WTC11 (cell line): Measurements from ENCODE around the gene TNIK. TPM values are rescaled to one million over a fixed set of nuclear protein-coding genes. Genes with fewer than 3 reads are reported as not detected.

Source experiments
- ATAC-seq: fragments of 200-7000 bp; cut with Tn5 transposase; 2 replicates; pipeline ENCODE4 v1.10.0; 2021; ENCODE audit warnings: mild to moderate bottlenecking, moderate library complexity
- CTCF ChIA-PET: fragments of 300-600 bp; sonication (Branson Sonifier 250); formaldehyde crosslinking; loops from one replicate; lab custom pipeline; 2021; ENCODE audit warnings: antibody characterized with exemption; lab: Charles Lee
- POLR2A ChIA-PET: fragments of 350-600 bp; sonication (Branson Sonifier 250); formaldehyde crosslinking; loops from one replicate; lab custom pipeline; 2021; ENCODE audit warnings: antibody characterized with exemption; lab: Charles Lee
- DNase-seq: peaks from one replicate; pipeline ENCODE4 v3.0.0; 2021; ENCODE audit warnings: low spot score
- H3K27ac Mint-ChIP-seq: 2 replicates; pipeline ENCODE4 v1.8.0; 2021; ENCODE audit warnings: mixed read lengths
- H3K27me3 Mint-ChIP-seq: 2 replicates; pipeline ENCODE4 v1.8.0; 2021; ENCODE audit warnings: low read depth, mild to moderate bottlenecking, moderate library complexity, mixed read lengths
- H3K36me3 Mint-ChIP-seq: 2 replicates; pipeline ENCODE4 v1.8.0; 2021; ENCODE audit warnings: mixed read lengths
- H3K4me1 Mint-ChIP-seq: 2 replicates; pipeline ENCODE4 v1.8.0; 2022; ENCODE audit warnings: mixed read lengths
- H3K4me3 Mint-ChIP-seq: 2 replicates; pipeline ENCODE4 v1.8.0; 2021; ENCODE audit warnings: mild to moderate bottlenecking, moderate library complexity, mixed read lengths
- H3K9me3 Mint-ChIP-seq: 2 replicates; pipeline ENCODE4 v1.8.0; 2021; ENCODE audit warnings: mixed read lengths
- AFF4 ChIP-seq: sonication (generic); formaldehyde crosslinking; IDR thresholded peaks from 2 replicates; pipeline ENCODE4 v1.8.1; 2023; ENCODE audit warnings: mild to moderate bottlenecking, missing genetic modification reagents, borderline replicate concordance
- CREB1 ChIP-seq: sonication (generic); formaldehyde crosslinking; IDR thresholded peaks from 2 replicates; pipeline ENCODE4 v1.8.0; 2023; ENCODE audit warnings: mild to moderate bottlenecking, missing genetic modification reagents
- CREM ChIP-seq: sonication (generic); formaldehyde crosslinking; IDR thresholded peaks from 2 replicates; pipeline ENCODE4 v1.8.1; 2022; ENCODE audit warnings: mild to moderate bottlenecking, missing genetic modification reagents, moderate library complexity
- E2F1 ChIP-seq: sonication (generic); formaldehyde crosslinking; IDR thresholded peaks from 2 replicates; pipeline ENCODE4 v1.8.0; 2022; ENCODE audit warnings: mild to moderate bottlenecking, missing genetic modification reagents
- E2F5 ChIP-seq: sonication (generic); formaldehyde crosslinking; IDR thresholded peaks from 2 replicates; pipeline ENCODE4 v1.8.1; 2022; ENCODE audit warnings: mild to moderate bottlenecking, moderate library complexity, missing genetic modification reagents
- ELF4 ChIP-seq: sonication (generic); formaldehyde crosslinking; IDR thresholded peaks from 2 replicates; pipeline ENCODE4 v1.8.1; 2022; ENCODE audit warnings: low read depth, mild to moderate bottlenecking, moderate library complexity, missing genetic modification reagents
- EMX1 ChIP-seq: fragments of 250-450 bp; sonication (Bioruptor Pico); IDR thresholded peaks from 2 replicates; pipeline ENCODE4 v1.8.0; 2021; ENCODE audit warnings: mild to moderate bottlenecking
- ERG ChIP-seq: fragments of 250-450 bp; sonication (Bioruptor Pico); IDR thresholded peaks from 2 replicates; pipeline ENCODE4 v1.8.0; 2021; ENCODE audit warnings: mild to moderate bottlenecking
- ETV6 ChIP-seq: sonication (generic); formaldehyde crosslinking; IDR thresholded peaks from 2 replicates; pipeline ENCODE4 v1.8.1; 2022; ENCODE audit warnings: mild to moderate bottlenecking, missing genetic modification reagents
- FOXP1 ChIP-seq: sonication (generic); formaldehyde crosslinking; IDR thresholded peaks from 2 replicates; pipeline ENCODE4 v1.8.0; 2022; ENCODE audit warnings: missing genetic modification reagents, mild to moderate bottlenecking, moderate library complexity, borderline replicate concordance
- GRHL2 ChIP-seq: fragments of 250-450 bp; sonication (Bioruptor Pico); IDR thresholded peaks from 2 replicates; pipeline ENCODE4 v1.8.0; 2022; ENCODE audit warnings: mild to moderate bottlenecking, moderate library complexity; ENCODE audit not compliant: insufficient replicate concordance, severe bottlenecking
- GTF2I ChIP-seq: fragments of 250-450 bp; sonication (Bioruptor Pico); conservative IDR thresholded peaks from 2 replicates; pipeline ENCODE4 v1.4.0; 2021; ENCODE audit warnings: mild to moderate bottlenecking
- HMGXB4 ChIP-seq: sonication (generic); formaldehyde crosslinking; IDR thresholded peaks from 2 replicates; pipeline ENCODE4 v1.8.1; 2023; ENCODE audit warnings: mild to moderate bottlenecking, moderate library complexity, missing genetic modification reagents
- IRF1 ChIP-seq: sonication (generic); formaldehyde crosslinking; IDR thresholded peaks from 2 replicates; pipeline ENCODE4 v1.8.0; 2023; ENCODE audit warnings: missing genetic modification reagents
- IRF2 ChIP-seq: sonication (generic); formaldehyde crosslinking; IDR thresholded peaks from 2 replicates; pipeline ENCODE4 v1.8.0; 2022; ENCODE audit warnings: low read depth, missing genetic modification reagents, borderline replicate concordance
- JAZF1 ChIP-seq: fragments of 250-450 bp; sonication (Bioruptor Pico); IDR thresholded peaks from 2 replicates; pipeline ENCODE4 v1.9.0; 2021; ENCODE audit warnings: moderate library complexity, mild to moderate bottlenecking, inconsistent platforms
- JUN ChIP-seq: sonication (generic); formaldehyde crosslinking; IDR thresholded peaks from 2 replicates; pipeline ENCODE4 v1.8.0; 2023; ENCODE audit warnings: mild to moderate bottlenecking, missing genetic modification reagents
- NFYB ChIP-seq: sonication (generic); formaldehyde crosslinking; conservative IDR thresholded peaks from 2 replicates; pipeline ENCODE4 v1.8.0; 2022; ENCODE audit warnings: low read depth, missing genetic modification reagents
- NR2C2 ChIP-seq: sonication (generic); formaldehyde crosslinking; IDR thresholded peaks from 2 replicates; pipeline ENCODE4 v1.8.0; 2022; ENCODE audit warnings: mild to moderate bottlenecking, missing genetic modification reagents
- PRRX2 ChIP-seq: fragments of 250-450 bp; sonication (Bioruptor Pico); IDR thresholded peaks from 2 replicates; pipeline ENCODE4 v1.8.0; 2021; ENCODE audit warnings: mild to moderate bottlenecking
- TEAD1 ChIP-seq: sonication (generic); formaldehyde crosslinking; IDR thresholded peaks from 2 replicates; pipeline ENCODE4 v1.8.0; 2022; ENCODE audit warnings: mild to moderate bottlenecking, missing genetic modification reagents
- ZBTB43 ChIP-seq: sonication (generic); formaldehyde crosslinking; IDR thresholded peaks from 2 replicates; pipeline ENCODE4 v1.8.1; 2023; ENCODE audit warnings: mild to moderate bottlenecking, missing genetic modification reagents
- ZNF232 ChIP-seq: sonication (generic); formaldehyde crosslinking; IDR thresholded peaks from 2 replicates; pipeline ENCODE4 v1.8.0; 2022; ENCODE audit warnings: mild to moderate bottlenecking, missing genetic modification reagents
- total RNA-seq: library from RNA; stranded (reverse); gene quantifications from 3 replicates; pipeline ENCODE4 v1.2.3, GENCODE V29; 2021

TNIK gene
- total RNA-seq, 1 experiment from 2014 or later: 50.3 TPM

GRCh38 chr3:171352387-171352935, 107.7 kb downstream of the TNIK start (continued):
- TF ChIP-seq HMGXB4 (CRISPR knock-in tag) (no peak), ETV6 (CRISPR knock-in tag) (no peak), GRHL2 (CRISPR knock-in tag) (no peak), ZNF232 (CRISPR knock-in tag) (no peak), TEAD1 (CRISPR knock-in tag) (no peak), AFF4 (CRISPR knock-in tag) (no peak), PRRX2 (CRISPR knock-in tag) (no peak), NFYB (CRISPR knock-in tag) (no peak)

- no peaks in the 10 kb centered on the region for H3K36me3 Mint-ChIP-seq
- no peaks in the 10 kb centered on the region for H3K27me3 Mint-ChIP-seq
- DNase-seq: no peak
- ChIA-PET POLR2A (no interaction called here), CTCF (no interaction called here)
- ATAC-seq: no peak
- TF ChIP-seq E2F1 (CRISPR knock-in tag) (no peak), E2F5 (CRISPR knock-in tag) (no peak), EMX1 (CRISPR knock-in tag) (no peak), JUN (CRISPR knock-in tag) (no peak), GTF2I (CRISPR knock-in tag) (no peak), NR2C2 (CRISPR knock-in tag) (no peak), IRF1 (CRISPR knock-in tag) (no peak), IRF2 (no peak), FOXP1 (CRISPR knock-in tag) (no peak), ERG (CRISPR knock-in tag) (no peak), CREM (CRISPR knock-in tag) (no peak), CREB1 (CRISPR knock-in tag) (no peak), ZBTB43 (CRISPR knock-in tag) (no peak), ELF4 (no peak), JAZF1 (CRISPR knock-in tag) (no peak)
- H3K27ac Mint-ChIP-seq: no peak overlapping the region
- no peak overlapping the region for H3K4me3 Mint-ChIP-seq
- no peaks in the 10 kb centered on the region for H3K9me3 Mint-ChIP-seq
- peaks cover 74% of the 10 kb centered on the region for H3K4me1 Mint-ChIP-seq
Measured at GRCh38 chr3:171351676-171352075, 108.5 kb downstream of the TNIK start.
